PC-3 (cell line): Measurements from ENCODE around the gene GID4. TPM values are rescaled to one million over a fixed set of nuclear protein-coding genes. Genes with fewer than 3 reads are reported as not detected.

Source experiments
- ATAC-seq: fragments of 200-7000 bp; cut with Tn5 transposase; 2 replicates; pipeline ENCODE4 v1.9.1; 2020; ENCODE audit warnings: mild to moderate bottlenecking, moderate library complexity
- BruUV-seq: library from RNA; stranded (reverse); fragments of 400-500 nt; replicated peaks from 2 replicates; lab custom pipeline; 2021; lab: Mats Ljungman, UMichigan
- CTCF ChIA-PET: fragments of 300-600 bp; sonication (Branson Sonifier 250); formaldehyde crosslinking; loops from one replicate; lab custom pipeline; 2022; ENCODE audit warnings: antibody characterized with exemption; lab: Charles Lee
- POLR2A ChIA-PET: fragments of 300-600 bp; sonication (Branson Sonifier 250); formaldehyde crosslinking; loops from one replicate; lab custom pipeline; 2022; ENCODE audit warnings: antibody characterized with exemption; ENCODE audit not compliant: unreplicated experiment; lab: Charles Lee
- DNase-seq: peaks from one replicate; pipeline ENCODE4 v3.0.0-alpha.2; 2015
- H2AFZ ChIP-seq: fragments of 300-600 bp; sonication (generic); 2 replicates; pipeline ENCODE4 v1.6.0; 2016; ENCODE audit warnings: antibody characterized with exemption, low read length
- H3F3A ChIP-seq: fragments of 300-600 bp; sonication (generic); one replicate; pipeline ENCODE4 v1.6.0; 2017; ENCODE audit warnings: antibody characterized with exemption, low read length, control low read depth, mild to moderate bottlenecking; ENCODE audit not compliant: unreplicated experiment
- H3K27ac ChIP-seq: fragments of 300-600 bp; sonication (generic); 2 replicates; pipeline ENCODE4 v1.5.1; 2016; ENCODE audit warnings: mild to moderate bottlenecking, low read length
- H3K27me3 ChIP-seq: fragments of 300-600 bp; sonication (generic); 2 replicates; pipeline ENCODE4 v1.6.1; 2016; ENCODE audit warnings: low read length, mixed read lengths
- H3K36me3 ChIP-seq: fragments of 300-600 bp; sonication (generic); 2 replicates; pipeline ENCODE4 v1.6.1; 2016; ENCODE audit warnings: low read depth, mixed run types, low read length, mixed read lengths
- H3K4me1 ChIP-seq: fragments of 300-600 bp; sonication (generic); 2 replicates; pipeline ENCODE4 v1.5.1; 2016; ENCODE audit warnings: low read length; ENCODE audit not compliant: insufficient read depth
- H3K4me2 ChIP-seq: fragments of 300-600 bp; sonication (generic); 2 replicates; pipeline ENCODE4 v1.6.0; 2016; ENCODE audit warnings: low read length
- H3K4me3 ChIP-seq: fragments of 300-600 bp; sonication (generic); 2 replicates; pipeline ENCODE4 v1.5.1; 2016; ENCODE audit warnings: mild to moderate bottlenecking, low read length, mixed read lengths
- H3K79me2 ChIP-seq: fragments of 300-600 bp; sonication (generic); 2 replicates; pipeline ENCODE4 v1.6.1; 2017; ENCODE audit warnings: low read length, mixed read lengths
- H3K9ac ChIP-seq: fragments of 300-600 bp; sonication (generic); 2 replicates; pipeline ENCODE4 v1.6.0; 2016; ENCODE audit warnings: mild to moderate bottlenecking, low read length
- H3K9me2 ChIP-seq: fragments of 300-600 bp; sonication (generic); replicated peaks from 2 replicates; pipeline ENCODE4 v1.6.1; 2016; ENCODE audit warnings: mixed run types, low read length, mixed read lengths
- H3K9me3 ChIP-seq: fragments of 300-600 bp; sonication (generic); 2 replicates; pipeline ENCODE4 v1.6.1; 2016; ENCODE audit warnings: low read length, mixed read lengths
- H4K20me1 ChIP-seq: fragments of 300-600 bp; sonication (generic); 2 replicates; pipeline ENCODE4 v1.6.1; 2016; ENCODE audit warnings: low read length, mixed read lengths
- CTCF ChIP-seq: fragments of 300-600 bp; sonication (generic); conservative IDR thresholded peaks from 2 replicates; pipeline ENCODE4 v1.5.1; 2017; ENCODE audit warnings: antibody characterized with exemption, low read depth, mild to moderate bottlenecking, low read length
- EZH2 ChIP-seq: fragments of 300-600 bp; sonication (generic); IDR thresholded peaks from one replicate; pipeline ENCODE4 v1.6.1; 2017; ENCODE audit warnings: antibody characterized with exemption, mild to moderate bottlenecking, low read length; ENCODE audit not compliant: unreplicated experiment
- EZH2phosphoT487 ChIP-seq: fragments of 300-600 bp; sonication (generic); IDR thresholded peaks from 2 replicates; pipeline ENCODE4 v1.6.1; 2018; ENCODE audit warnings: mild to moderate bottlenecking, antibody characterized with exemption, low read length, borderline replicate concordance
- intact Hi-C: fragments of 100-400 bp; cut with micrococcal nuclease; formaldehyde crosslinking; loops from 2 replicates; pipeline ENCODE4 v1.9.0; 2023
- total RNA-seq: library from RNA; depleted of rRNA; stranded (reverse); fragments of >200 nt; gene quantifications from 2 replicates; pipeline ENCODE4 v1.2.3, GENCODE V29; 2014

GID4 gene
- total RNA-seq, 1 experiment from 2014 or later = 7.3 TPM

- intact Hi-C loops = no loop called here
- CTCF ChIA-PET = no interaction called here
- no peak for ATAC-seq
- Histone ChIP-seq H3K4me2 (no peak overlapping the region), H2AFZ (0 out of 2 replicates have a peak overlapping the region, but pooled peaks have one; percentile 7), H3K9me3 (no peaks in the 10 kb centered on the region), H3K4me3 (no peak overlapping the region), H4K20me1 (no peaks in the 10 kb centered on the region), H3K36me3 (no peaks in the 10 kb centered on the region), H3K9ac (no peak overlapping the region), H3K9me2 (no peaks in the 10 kb centered on the region), H3K27ac (no peak overlapping the region), H3K79me2 (no peaks in the 10 kb centered on the region), H3K4me1 (no peaks in the 10 kb centered on the region), H3F3A (no peaks in the 10 kb centered on the region), H3K27me3 (no peaks in the 10 kb centered on the region)
- no peak for DNase-seq
- no peak for TF ChIP-seq EZH2
- no peak for TF ChIP-seq CTCF
- TF ChIP-seq EZH2phosphoT487 = no peak
- BruUV-seq = no TSS peak
- POLR2A ChIA-PET = no interaction called here
These were observed 31.7 kb downstream of the GID4 start for GRCh38 chr17:18070861-18071340.

DNA sequence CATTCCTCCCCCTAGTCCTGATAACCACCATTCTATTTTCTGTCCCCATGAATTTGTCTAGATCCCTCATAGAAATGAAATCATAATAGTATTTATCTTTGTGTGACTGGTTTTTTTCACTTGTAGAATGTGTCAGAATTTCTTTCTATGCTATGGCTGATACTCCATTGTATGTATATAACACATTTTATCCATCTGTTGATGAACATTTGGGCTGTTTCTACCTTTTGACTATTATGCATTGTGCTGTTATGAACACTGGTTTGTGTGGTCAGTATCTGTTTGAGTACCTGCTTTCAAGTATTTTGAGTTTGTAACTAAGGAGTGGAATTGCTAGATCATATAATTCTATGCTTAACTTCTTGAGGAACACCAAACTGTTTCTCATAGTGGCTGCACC lies 32.5 kb downstream of the GID4 start:
- H4K20me1 ChIP-seq = no peaks in the 10 kb centered on the region
- H3K4me2 ChIP-seq = no peak overlapping the region
- H3K4me3 ChIP-seq = no peak overlapping the region
- H3K27me3 ChIP-seq = no peaks in the 10 kb centered on the region
- POLR2A ChIA-PET = no interaction called here
- no peaks in the 10 kb centered on the region for H3K4me1 ChIP-seq
- TF ChIP-seq CTCF (no peak), EZH2 (no peak), EZH2phosphoT487 (no peak)
- H3K79me2 ChIP-seq = no peaks in the 10 kb centered on the region
- no peak overlapping the region for H3K27ac ChIP-seq
- CTCF ChIA-PET = no interaction called here
- intact Hi-C loops = no loop called here
- H3K36me3 ChIP-seq = no peaks in the 10 kb centered on the region
- no peak overlapping the region for H3K9ac ChIP-seq
- no peak for ATAC-seq
- no peaks in the 10 kb centered on the region for H3K9me3 ChIP-seq
- DNase-seq = no peak
- H2AFZ ChIP-seq = no peak overlapping the region
- H3K9me2 ChIP-seq = no peaks in the 10 kb centered on the region
- H3F3A ChIP-seq = no peaks in the 10 kb centered on the region
- no TSS peak for BruUV-seq

DNA sequence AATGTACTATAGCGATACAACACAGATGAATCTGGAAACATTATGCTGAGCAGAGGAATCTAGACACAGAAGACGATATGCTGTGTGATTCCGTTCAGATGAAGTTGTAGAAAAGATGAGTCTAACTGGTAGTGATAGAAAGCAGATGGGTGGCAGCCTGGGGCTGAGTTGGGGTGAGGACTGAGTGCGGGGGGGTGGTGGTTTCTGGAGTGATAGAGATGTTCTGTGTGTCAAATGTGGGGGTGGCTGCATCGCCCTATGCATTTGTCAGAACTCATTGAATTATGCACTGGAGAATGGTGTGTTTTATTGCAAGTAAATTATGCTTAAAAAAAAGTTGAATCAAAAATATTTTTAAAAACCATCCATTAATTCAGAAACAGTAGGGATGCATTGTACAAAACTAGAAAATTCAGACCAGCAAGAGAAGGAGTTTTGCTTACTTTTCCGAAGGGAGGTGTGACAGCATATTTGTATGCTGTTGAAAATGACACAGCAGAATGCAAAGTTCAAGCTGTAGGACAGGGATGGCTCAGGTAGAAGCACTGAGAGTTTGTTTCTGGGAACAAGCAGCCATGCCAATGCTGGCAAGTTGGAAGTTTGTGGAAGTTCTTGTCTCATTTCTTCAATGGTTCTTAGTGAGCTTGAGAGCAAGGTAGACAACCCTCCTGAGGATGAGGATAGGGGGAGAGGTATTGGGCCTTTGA lies 35.5 kb downstream of the GID4 start:
- H2AFZ ChIP-seq = no peak overlapping the region
- TF ChIP-seq EZH2phosphoT487 (no peak), CTCF (no peak), EZH2 (no peak)
- no peaks in the 10 kb centered on the region for H3K36me3 ChIP-seq
- no TSS peak for BruUV-seq
- intact Hi-C loops = no loop called here
- H4K20me1 ChIP-seq = no peaks in the 10 kb centered on the region
- no peak for ATAC-seq
- no peak overlapping the region for H3K27ac ChIP-seq
- POLR2A ChIA-PET = no interaction called here
- H3K4me3 ChIP-seq = no peak overlapping the region
- H3K9me2 ChIP-seq = no peaks in the 10 kb centered on the region
- no peak for DNase-seq
- H3F3A ChIP-seq = no peaks in the 10 kb centered on the region
- H3K4me2 ChIP-seq = no peak overlapping the region
- no peak overlapping the region for H3K9ac ChIP-seq
- CTCF ChIA-PET = no interaction called here
- H3K79me2 ChIP-seq = no peaks in the 10 kb centered on the region
- H3K4me1 ChIP-seq = no peaks in the 10 kb centered on the region
- no peaks in the 10 kb centered on the region for H3K27me3 ChIP-seq
- H3K9me3 ChIP-seq = no peaks in the 10 kb centered on the region
